Stimulated activated CD4-positive, alpha-beta T cell treated with anti-CD3 and anti-CD28 coated beads, Interleukin-15, amount 100 ng/mL, for 1 hour (primary cell): ENCODE data around the gene NANOG.
"Not testable (repeated sequence)": the region's sequence is repeated elsewhere in the genome, so short reads cannot be mapped to it uniquely, and the experiment has no call there.

ENCODE experiments used
- DNase-seq, 2 donors: peaks; one replicate each; pipeline ENCODE4 v3.0.0-alpha.2; 2020; ENCODE audit warnings: low read depth in 1 of 2, low spot score in 1 of 2

Gene NANOG

GRCh38 chr12:7801460-7801859 lies 12.3 kb downstream of the NANOG start:
- no peak for DNase-seq

DNA sequence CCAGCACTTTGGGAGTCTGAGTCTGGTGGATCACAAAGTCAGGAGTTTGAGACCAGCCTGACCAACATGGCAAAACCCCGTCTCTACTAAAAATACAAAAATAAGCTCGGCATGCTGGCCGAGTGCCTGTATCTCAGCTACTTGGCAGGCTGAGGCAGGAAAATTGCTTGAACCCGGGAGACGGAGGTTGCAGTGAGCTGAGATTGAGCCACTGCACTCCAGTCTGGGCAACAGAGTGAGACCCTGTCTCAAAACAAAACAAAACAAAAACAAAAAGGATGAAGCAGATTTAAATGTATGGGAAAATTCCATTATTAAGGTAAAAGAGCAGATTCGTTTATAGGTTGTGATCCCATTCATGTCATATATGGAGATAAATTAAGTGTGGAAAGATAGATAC lies 17.1 kb downstream of the NANOG start:
- not testable (repeated sequence) for DNase-seq

DNA sequence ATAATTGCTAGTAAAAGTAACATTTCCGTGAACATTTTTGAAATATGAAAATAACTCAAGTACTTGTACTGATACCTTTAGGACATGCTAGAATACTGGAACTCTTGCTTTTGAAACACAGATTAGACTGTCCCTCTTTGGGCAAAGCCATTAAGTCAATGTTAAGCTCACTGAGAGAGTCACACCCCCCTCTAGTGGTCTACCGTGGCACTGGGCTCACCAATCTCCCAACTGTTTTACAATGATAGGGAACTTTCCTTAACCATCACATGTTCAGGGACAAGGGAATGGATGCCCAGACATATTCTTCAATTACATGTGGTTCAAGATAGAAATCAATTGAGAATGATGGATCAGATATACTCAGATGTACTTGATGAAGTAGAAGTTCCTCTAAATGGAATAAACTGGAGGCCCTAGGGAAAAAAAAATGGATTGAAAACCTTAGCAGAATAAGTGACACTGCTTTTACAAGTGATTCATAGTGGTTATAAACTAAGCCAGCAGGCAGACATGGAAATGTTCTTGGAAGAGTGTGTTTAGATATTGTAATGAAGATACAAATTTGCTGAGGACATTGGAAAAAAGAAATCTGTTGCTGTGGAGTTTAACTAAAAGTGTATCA lies 17.8 kb downstream of the NANOG start:
- peak; percentile 10 to 35 for DNase-seq

DNA sequence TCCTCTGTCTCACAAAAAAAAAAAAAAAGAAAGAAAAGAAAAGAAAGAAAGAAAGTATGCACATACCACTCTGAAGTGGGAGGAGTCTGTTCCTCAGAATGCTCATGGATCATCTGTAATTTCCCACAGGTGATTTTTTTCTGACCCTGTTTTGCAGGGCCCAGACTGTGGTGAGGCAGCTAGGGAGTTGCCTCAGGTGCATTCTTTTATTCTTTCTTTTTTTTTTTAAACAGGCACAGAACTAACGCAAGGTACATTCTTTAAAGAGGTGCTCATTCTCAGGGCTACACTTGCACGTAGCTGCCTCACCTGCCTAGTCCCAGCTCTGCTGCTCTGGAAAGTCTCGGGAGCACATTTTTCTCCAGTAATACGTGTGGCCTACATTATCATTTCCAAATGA lies 36.6 kb downstream of the NANOG start:
- DNase-seq: not testable (repeated sequence)

DNA sequence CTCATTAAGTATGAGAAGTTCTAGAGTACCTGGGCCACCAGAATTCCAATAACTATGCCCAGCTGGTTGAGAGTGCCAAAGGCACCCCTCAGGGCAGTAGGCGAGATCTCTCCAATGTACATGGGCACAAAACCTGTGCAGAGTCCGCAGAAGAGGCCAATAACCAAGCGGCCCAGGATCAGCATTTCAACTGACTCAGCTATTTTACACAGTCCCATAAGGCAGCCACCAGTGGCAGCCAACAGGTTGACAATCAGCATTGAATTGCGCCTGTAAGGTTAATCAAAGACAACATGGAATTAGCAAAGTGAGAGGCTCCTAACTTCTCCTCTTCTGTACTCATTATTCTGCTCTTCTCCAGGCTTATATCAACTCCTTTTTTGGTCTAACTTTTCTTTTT lies 40.5 kb downstream of the NANOG start:
- not testable (repeated sequence) for DNase-seq

DNA sequence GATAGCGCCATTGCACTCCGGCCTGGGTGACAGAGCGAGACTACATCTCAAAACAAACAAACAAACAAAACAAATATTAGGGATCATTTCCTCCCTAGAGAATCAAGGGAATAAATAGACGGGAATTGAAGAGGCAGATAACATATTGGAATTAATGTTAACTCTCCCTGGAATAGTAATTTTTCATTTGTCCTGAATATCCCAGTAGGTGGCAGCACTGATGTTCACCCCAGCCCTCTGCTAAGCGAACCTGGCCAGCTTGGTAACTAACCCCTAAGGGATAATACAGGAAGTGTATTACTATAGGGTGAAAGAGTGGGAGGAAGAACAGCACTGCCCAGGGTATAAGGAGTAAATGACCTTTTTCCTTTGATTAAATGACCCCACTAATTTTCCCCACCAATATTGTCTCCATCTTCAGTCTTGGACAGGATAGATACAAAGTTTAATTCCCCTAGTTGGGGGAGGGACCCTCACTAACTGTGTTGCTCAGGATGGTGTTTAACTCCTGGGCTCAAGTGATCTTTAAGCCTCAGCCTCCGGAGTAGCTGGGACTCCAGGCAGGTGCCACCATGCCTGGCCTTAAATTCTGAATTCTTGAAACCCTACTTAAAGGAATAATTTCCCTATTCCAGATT lies 43.0 kb downstream of the NANOG start:
- DNase-seq: no peak

DNA sequence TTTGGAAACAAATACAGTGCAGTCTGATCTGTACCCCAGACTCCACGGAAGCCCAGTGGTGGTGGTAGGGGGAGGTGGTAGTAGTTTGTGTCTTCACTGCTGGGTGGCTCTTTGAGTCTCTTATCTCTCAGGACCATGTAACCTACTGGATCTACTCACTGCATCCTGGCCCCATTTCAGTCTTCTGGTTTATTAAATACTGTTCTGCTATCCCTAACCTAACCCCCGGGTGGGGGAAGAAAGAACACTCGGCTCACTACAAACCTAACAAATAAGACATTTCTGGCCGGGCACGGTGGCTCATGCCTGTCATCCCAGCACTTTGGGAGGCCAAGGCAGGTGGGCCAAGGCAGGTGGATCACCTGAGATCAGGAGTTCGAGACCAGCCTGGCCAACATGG lies 44.0 kb downstream of the NANOG start:
- DNase-seq: not testable (repeated sequence)

DNA sequence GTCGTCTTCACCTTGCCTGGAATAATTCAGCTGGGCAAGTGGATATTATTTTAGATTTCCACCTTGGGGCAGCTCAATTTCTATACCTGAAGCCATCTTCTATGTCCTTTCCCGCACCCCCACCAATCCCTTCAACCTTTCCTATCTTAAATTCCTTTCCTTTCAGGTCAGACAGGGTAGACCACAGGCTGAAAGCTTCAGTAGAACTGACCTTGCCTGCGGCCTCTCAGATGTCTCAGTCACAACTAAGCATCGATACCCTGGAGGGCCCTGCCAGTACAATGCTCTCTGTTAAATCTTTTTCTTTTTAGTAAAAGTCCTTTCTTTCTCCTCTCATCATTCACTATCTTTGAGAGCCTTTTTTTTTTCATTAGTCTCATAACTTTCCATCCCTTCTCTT lies 44.6 kb downstream of the NANOG start:
- no peak for DNase-seq

- no peak for DNase-seq
Observed at GRCh38 chr12:7834701-7835100, 45.5 kb downstream of the NANOG start.

DNA sequence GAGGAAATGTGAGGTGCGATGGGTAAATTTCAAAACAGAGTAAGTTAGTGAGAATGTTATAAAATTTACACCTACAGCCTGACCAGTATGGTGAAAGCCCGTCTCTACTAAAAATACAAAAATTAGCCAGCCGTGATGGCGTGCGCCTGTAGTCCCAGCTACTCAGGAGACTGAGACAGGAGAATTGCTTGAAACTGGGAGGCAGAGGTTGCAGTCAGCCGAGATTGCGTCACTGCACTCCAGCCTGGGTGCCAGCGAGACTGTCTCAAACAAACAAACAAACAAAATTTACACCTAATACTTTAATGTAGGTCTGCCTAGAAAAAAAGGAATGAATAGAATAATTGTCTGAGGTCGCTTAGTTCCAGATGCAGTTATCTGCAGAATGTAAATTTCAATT lies 45.9 kb downstream of the NANOG start:
- no peak for DNase-seq

- DNase-seq: no peak
Observed at GRCh38 chr12:7835766-7836165, 46.6 kb downstream of the NANOG start.

- DNase-seq: no peak
Observed at GRCh38 chr12:7837366-7837765, 48.2 kb downstream of the NANOG start.

DNA sequence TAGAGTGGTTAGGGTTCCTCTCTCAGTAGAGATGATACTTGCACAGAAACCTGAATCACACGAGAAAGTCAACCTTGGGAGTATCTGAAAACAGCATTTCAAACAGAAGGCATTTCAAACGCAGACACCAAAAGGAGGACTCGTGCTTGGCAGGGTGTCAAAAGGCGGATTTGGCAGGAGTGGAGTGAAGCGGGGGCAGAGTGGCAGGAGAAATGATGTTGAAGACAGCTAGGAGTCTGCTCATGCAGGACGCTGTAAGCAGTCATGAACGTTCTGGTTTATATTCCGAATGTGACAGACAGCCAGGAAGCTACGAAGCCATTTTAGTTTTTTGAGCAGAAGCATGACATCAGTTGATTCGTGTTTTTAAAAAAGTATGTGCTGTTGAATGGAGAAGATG lies 50.0 kb downstream of the NANOG start:
- not testable (repeated sequence) for DNase-seq

DNA sequence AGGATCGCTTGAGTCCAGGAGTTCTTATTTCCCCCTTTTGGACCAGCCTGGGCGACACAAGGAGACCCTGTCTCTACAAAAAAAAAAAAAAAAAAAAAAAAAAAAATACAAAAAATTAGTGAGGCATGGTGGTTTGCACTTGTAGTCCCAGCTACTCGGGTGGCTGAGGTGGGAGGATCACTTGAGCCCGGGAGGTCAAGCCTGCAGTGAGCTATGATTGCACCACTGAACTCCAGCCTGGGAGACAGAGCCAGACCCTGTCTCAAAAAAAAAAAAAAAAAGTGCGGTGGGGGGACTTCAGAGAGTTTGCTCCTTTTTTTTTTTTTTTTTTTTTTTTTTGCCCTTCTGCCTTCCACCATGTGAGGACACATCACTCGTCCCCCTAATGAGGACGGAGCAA lies 50.6 kb downstream of the NANOG start:
- DNase-seq: not testable (repeated sequence)

DNA sequence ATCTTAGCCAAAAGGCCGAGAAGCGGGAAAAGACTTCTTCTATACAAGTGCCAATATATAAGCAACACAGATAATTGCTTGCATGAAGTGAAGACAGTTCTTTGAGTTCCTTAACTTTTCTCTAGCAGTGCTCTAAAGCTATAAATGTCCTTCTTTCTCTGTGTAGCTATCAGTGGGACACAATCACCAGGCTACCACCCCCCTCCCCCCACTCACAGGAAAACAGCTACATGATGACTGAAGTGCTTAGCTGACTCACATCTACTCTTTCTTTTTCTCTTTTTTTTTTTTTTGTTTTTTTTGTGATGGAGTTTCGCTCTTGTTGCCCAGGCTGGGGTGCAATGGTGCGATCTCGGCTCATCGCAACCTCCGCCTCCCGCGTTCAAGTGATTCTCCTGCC lies 53.2 kb downstream of the NANOG start:
- not testable (repeated sequence) for DNase-seq

DNA sequence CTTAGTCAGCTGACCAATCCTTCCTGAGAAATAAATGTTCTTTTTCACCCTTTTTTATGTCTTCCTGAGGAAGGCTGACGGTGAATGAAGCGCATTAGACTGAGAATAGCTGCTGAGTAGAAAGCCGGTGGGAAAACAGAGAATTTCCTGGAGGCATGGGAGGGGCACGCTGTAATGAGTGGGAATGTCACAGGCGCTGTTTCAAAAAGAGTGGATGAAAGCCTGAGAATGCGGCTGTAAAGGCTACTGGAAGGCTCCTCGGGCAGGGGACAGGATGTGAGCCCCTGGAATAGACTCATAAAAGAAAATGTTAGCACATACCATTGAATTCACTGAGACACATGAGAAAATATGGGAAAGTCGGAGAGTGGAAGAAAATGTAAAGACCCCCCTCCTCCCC lies 53.9 kb downstream of the NANOG start:
- DNase-seq: not testable (repeated sequence)

GRCh38 chr12:7843583-7843982 lies 54.4 kb downstream of the NANOG start:
- not testable (repeated sequence) for DNase-seq

DNA sequence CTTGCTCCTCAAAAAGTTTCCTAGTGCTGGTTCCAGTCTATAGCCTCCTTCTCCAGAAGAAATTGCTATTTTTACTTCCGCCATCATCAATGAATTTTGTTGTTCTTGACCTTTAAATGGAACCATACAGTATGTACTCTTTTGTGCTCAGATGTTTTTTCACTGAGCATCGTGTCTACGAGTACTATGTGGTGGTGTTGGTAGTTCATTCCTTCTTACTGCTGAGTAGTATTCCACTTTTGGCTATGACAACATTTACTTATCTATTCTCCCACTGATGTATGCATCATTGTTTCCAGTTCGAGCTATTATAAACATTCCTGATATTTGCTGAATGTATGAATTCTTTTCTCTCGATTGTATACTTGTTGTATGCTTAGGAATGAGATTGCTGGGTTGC lies 54.9 kb downstream of the NANOG start:
- DNase-seq: no peak

- not testable (repeated sequence) for DNase-seq
Observed at GRCh38 chr12:7847226-7848097, 58.3 kb downstream of the NANOG start.

GRCh38 chr12:7848098-7848422 lies 58.9 kb downstream of the NANOG start:
- not testable (repeated sequence) for DNase-seq
